Activated CD8-positive, alpha-beta memory T cell treated with anti-CD3 and anti-CD28 coated beads for 24 hours (primary cell): ENCODE measurements around the gene UBE2E2.

ENCODE experiments used
- DNase-seq: peaks from one replicate; pipeline ENCODE4 v3.0.0-alpha.2; 2020

The UBE2E2 gene

DNA sequence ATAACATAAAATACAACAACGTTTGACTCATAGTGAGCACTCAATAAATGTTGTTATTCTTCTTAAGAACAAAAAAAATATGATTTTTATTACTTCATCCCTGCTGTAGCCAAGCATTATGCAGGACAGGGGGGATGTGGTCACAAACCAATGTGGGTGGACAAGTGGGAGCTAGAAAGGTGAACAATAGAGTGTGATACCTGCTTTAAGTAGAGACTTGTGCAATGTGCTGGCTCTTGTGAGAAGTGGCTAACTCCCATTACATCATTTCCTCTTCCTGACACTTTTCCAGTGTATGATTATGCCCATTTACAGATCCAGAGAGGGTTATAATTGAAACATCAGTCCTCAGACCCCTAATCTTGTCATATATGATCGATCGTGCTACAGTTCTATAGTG, 193.6 kb downstream of the UBE2E2 start:
- no peak for DNase-seq

DNA sequence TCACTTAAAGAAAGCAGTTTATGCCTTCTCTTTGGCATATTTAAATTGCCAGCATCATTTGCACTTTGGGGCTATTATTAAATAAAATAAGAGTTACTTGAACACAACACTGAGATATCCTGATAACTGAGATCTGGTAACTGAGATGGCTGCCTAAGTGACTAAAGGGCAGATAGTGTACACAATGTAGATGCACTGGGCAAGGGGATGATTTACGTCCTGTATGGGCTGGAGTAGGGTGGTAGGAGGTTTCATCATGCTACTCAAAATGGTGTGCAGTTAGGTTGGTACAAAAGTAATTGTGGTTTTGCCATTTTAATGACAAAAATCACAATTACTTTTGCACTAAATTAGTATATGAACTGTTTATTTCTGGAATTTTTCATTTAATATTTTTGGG, 196.1 kb downstream of the UBE2E2 start:
- DNase-seq = no peak

DNA sequence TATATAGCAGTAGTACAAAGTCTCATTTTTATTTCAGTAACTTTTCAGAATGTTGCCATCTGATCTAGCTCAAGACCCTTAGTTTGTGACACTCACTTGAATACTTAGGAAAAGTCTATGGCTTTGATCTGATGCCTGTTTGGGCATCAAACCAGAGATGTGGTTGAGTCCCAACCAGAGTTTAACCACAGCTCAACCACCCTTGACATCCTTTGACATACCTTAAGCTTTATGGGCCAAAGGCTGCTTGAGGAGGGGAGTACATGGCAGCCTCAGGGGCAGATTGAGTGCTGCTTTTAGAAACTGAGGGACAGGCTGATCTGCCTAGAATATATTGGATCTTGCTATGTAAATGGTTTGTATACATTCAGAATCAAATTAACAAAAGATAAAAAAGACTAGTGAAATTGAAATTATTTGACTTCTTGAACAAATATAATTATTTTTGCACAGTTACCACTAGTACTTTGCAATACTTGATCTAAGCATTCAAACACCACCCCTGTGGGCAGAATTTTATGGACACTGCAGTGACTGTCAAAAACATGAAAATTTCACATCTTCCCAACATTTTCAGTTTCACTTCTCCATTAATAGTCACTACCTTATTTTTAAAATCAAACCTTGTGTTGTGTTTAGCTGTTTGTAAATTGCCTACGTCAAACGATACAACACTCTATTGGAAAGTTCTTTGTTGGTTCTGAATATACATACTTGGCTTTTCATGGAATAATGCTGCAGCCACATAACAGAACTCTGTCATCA, 199.8 kb downstream of the UBE2E2 start:
- DNase-seq = no peak

DNA sequence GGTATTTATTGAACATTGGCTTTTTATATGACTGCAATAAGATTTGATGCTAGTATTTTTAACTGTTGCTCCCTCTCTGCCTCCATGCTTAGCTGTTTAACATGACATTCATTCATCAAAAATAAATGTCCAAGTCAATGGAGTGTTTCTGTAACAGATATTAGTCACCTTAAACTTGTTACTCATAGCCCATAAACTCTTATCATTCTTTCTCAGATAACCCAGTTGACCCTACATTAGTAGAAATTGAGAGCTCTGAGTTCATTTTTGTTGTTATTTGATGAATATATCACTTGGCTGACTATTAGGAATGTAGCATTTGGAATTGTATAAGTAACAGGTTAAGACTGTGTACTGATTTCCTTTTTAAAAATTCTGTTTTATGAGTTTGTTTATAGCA, 201.1 kb downstream of the UBE2E2 start:
- no peak for DNase-seq

DNA sequence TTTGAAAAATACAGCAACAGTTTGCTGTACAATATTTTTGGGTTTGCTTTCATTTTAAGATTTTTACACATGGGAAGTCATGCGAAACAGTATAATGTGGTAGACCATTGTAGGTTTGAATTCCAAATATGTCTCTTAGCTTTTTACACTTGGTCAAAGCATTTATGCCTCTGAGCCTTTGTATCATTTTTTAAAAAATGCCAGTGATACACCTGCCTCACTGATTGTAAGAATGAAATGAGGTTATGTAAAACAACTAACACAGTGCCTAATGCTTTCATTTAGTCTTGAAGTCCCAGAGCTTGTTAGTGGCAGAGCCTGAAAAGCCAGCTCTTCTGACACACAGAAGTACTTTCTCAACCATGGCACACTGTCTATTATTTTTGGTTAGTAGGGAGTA, 202.0 kb downstream of the UBE2E2 start:
- DNase-seq = no peak

DNA sequence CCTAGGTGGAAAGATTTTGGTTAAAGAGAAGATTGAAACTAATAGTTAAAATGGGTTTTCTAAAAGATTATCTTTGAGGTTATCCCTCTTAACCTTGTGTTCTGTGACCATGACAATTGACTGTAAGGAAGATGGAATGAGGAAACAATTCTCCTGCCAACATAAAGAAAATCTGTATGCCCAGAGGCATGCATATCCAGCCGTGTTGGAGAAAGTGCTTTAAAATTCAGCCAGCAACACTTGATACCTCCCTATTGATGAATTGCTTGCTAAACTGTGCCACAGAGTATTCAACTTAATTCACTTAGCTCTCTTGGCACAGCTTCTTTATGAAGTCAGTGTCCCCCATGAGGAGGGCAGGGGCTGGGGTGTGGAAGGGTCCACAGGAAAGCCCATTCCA, 203.5 kb downstream of the UBE2E2 start:
- no peak for DNase-seq

DNA sequence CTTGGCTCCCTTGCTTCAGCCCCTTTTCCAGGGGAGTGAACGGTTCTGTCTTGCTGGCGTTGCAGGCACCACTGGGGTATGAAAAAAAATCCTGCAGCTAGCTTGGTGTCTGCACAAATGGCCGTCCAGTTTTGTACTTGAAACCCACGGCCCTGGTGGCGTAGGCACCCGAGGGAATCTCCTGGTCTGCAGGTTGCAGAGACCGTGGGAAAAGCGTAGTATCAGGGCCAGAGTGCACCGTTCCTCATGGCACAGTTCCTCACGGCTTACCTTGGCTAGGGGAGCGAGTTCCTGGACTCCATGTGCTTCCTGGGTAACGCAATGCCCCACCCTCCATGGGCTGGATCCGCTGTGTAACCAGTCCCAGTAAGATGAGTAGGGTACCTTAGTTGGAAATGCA, 214.9 kb downstream of the UBE2E2 start:
- no peak for DNase-seq

DNA sequence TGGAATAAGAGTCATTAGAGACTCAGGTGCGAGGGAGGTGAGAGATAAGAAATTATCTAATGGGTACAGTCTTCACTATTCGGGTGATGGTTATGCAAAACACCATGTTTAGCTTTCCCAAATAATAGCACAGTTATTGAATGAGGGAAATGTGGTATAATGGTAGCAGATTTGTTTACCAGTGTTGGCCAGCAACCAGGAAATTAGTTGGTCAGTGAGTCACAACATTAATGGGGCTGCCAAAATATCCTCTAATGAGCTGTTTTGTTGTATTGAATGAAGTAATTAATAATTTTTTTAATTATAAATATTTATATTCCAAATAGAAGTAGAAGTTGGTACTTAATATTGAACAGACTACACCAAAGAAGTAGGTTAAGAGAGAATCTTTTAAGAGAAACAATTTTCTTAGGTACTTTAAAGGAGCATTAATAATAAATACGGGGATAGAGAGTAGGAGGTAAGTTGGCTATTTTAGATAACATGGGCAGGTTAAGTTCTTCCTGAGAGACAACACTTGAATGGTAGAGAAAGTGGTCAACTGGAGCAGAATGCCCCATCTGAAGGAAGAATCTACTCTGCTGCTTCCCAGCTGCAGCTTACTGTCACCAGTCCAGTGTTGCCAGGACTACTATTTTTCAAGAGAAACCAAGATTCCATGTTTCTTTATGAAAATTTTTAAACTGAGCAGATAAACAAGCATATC, 218.8 kb downstream of the UBE2E2 start:
- no peak for DNase-seq

DNA sequence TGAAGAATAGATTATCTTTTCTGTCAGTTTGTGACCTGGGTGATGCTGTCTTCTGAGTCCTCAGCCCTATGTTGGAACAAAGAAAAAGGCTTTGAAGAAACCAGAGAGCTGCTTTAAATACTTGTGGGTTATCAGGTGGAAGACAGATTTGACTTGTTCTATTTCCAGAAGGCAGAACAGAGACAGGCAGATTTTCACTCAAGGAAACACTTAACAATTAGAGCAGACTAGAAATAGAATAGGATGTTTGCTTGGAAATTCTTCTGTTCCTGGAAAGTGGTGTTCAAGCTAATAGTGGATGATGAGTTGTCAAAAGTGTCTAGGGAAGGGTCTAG, 219.4 kb downstream of the UBE2E2 start:
- no peak for DNase-seq

DNA sequence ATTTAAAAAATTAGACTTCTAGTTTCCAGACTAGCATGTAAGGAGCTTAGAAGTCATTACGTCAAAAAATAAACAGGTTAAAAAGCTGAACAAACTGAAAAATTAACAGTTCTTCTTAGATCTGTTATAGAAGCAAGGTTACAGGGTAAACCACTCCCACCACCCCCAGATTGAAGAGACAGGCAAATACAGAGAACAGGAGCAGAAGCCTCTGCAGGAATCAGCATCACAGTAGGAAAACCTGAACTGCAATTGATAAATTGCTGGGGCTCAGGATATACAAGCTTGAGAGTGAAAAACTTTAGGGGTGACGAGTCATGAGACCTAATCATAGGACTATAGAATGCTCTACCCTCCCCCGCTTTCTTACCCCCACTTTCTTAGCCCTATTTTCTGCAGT, 222.3 kb downstream of the UBE2E2 start:
- no peak for DNase-seq

DNA sequence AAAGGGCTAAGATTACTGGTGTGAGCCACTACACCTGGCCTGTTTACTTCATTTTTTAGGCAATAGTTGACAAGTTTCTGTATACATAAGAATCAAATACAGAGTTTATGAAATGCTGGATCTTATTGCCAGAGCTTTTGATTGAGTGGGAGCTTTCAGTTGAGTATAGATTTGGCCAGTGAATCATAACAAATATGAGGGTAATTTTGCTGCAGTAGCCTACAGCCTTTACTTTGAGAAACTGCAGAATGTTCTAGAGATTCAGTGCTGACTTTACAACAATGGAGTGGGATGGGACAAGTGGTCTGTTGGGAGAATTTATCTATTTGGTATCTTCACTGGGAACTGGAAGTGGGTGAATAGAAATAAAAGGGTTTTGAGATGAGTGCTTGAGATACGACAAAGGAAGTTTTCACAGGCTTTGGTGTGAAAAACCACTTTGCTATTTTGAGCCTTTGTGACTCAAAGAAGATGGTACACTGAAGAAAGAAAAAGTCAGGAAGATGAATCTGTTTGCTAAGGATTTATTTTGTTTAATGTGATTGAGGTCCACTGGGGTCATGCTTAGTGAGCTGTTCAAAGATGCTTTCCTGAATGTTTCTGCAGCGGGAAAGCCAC, 227.8 kb downstream of the UBE2E2 start:
- DNase-seq = no peak

DNA sequence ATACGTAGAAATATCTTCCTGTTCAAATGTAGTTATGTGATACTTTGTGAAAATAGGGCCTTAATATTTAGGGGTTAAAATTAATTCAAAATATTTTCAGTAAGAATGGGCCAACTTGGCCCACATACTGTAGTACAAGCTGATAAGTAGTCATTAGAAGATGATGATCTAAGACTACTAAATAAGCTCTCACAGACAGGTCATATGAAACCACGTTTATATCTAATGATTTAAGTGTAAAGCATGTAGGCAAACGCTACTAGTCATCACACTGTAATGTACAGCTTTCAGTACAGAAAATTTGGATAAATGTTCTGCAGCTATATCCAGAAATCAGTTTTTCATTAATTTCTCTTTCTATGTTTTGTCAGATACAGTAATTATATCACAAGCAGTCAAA, 228.6 kb downstream of the UBE2E2 start:
- DNase-seq = no peak

DNA sequence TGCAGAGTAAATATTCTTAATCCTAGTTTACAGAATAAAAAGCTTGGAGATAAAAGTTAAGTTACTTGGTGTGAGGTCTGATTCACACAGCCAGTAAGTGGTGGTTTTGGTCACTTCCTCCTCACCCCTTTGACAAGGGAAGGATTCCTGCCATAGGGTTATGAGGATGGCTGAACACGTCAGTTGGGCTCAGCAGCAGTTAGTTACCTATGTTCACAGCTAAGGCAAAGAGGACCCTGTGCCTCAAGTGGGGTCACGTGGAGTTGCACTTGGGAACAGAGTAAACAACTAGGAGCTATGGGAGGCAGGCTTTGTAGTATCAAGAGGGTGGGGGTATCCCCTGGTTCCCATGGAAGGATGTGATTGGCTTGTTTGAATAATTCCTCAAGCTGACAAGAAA, 232.2 kb downstream of the UBE2E2 start:
- no peak for DNase-seq

DNA sequence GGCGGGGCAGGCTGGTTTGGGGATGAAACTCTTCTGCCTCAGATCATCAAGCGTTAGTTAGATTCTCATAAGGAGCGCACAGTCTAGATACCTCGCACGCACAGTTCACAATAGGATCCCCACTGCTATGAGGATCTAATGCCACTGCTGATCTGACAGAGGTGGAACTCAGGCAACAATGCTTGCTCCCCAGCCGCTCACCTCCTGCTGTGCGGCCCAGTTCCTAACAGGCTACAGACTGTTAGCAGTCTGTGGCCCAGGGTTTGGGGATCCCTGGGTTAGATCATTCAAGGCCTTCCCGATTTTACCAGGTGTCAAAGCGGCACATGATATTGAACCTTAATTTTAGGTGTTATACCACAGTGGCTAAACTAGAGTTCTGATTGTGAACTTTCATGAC, 232.8 kb downstream of the UBE2E2 start:
- no peak for DNase-seq

DNA sequence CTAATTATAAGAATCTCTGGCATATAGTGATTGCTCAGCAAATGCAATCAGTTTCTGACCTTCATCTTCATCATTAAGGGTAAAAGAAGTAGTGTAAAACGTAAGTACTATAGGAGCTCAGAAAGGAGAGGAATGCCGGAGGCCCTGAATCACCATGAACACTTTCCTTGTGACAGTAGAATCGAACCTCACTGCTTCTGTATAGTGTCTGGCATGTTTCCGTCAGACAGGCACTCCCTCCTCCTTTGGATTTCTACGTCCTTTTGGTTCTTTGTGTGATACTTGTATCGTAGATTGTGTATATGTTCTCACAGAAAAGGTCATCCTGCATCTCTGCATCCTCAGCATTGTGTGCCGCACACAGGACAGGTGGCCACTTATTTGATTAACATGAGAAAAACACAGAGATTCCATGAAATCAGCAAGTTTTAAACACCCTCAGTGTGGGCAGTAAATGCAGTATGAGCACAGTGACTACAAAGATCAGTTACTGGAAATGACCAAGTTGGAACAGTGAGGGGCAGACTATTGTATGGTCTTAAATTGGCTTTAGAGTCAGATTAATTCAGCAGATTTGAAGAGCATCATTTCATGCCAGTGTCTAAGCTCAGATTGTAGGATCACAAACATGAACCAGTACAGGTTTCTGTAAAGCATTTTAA, 234.5 kb downstream of the UBE2E2 start:
- no peak for DNase-seq

DNA sequence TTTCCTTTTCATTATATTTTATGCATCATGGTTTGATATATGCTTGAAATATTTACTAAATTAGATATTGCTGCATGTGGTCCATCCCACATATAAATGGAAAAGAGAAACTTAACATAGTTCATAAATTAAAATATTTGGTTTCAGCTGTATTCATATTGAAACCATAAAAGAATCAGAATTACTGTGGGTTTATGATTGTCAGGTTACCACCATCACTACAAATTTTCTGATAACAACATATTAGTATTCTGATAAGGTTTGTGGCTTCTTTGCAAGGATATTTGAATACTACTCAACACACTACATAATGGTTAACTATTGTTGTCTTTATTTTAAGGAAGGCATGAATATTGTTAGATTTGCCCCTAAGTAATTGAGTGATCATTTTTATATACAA, 235.5 kb downstream of the UBE2E2 start:
- no peak for DNase-seq

DNA sequence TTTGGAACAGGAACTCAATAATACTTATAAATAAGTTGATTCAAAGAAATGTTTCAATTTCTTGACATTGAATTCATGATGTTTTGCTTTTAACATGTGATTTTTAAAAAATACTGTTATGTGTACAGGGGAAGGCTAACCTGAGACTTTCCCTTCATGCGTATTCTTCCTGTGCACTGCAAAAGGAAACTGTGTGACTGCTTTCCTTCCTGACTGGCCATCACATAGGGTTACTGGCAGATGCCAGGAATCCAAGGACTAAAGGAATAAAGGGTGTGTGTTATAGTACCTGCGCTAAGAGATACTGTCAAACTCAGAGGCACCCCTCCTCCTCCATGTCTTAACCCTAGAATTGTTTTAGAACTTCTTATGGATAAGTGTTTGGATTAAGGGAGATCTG, 236.0 kb downstream of the UBE2E2 start:
- DNase-seq = no peak

DNA sequence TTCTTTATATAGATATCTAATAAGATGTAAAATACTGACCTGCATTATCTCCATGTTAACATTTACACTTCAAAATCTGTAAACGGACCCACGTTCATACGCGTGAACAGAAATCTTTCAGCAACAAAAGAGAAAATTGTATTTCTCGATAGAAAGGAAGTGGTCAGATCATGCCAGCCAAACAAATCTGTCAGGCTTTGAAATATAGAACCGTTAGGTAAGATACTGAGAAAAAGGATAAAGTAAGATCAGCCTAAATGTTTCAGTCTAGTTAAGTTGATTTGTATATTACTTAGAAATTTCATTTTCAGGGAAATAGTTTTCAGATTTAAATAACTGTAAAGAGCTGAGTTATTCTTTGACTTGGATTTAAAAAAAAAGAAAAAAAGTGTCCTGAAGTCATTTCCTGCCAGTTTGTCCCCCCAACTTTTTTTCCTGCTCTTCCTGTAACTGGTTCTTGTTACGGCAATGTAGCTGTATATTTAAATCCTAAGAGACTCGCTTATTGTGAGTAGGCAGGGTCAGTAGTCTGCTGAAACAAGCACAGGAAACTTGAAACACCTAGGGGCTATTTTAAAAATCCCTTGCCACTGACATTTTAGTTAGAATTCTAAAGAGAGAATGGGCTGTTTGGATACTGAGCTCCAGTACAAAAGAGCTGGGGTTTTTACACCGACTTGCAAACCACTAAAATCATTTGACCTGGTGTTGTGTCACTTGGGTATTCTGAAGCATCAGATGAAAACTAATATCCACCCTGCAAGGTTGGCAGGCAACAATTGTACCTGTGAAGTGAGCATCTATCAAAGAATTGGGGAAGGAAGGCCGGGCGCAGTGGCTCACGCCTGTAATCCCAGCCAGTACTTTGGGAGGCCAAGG, 237.5 kb downstream of the UBE2E2 start:
- no peak for DNase-seq

DNA sequence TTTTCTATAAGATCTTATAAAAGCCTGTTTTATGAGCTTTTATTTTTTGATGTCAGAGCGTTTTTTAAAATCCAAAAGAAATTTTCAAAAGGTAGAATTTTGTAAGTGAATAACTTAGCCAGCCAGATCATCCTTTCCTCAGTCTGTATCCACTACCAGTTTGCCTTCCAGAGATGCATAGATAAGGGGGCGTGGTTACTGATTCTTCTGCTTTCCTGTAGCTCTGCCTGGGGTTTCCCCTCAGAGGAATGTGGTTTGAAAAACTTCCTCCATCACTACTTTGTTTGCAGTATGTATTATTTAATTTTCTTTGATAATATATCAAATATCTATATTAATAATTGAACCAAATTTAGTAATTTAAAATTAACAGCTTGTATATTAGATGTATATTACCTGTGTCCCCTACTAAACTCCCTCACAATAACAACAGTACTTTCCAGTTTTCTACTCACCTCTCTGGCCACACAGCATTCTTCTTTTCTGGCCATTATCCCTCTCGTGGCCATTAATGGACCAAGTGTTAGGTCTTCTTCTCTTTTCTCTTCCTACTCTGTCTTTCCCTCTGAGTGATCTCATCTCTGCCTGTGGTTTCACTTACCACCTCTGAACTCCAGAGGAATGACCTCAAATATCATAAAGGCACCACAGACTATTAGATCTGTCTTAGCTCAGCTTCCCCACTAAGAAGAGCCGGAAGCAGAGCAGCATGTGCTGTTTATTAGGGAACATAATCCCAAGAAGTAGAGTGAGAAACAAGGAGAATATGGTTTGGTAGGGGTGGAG, 239.7 kb downstream of the UBE2E2 start:
- DNase-seq = no peak

DNA sequence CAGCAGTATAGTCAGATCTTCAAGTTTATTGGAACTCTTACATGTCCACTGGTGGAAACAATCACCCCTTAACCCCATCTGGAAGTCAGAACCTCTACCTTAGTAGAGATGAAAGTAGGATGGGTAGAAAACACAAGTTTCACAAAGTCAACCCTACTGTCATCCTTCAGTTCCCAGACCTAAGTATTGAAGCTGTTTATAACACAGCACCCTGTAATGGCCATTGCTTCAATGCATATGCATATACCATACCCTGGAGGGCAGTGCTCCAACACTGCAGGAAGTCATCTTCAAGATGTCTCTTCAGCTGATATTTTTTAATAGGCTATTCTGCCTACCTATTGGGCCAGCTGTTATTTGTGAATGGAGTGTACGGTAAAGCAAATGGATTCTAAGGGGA, 241.3 kb downstream of the UBE2E2 start:
- no peak for DNase-seq

DNA sequence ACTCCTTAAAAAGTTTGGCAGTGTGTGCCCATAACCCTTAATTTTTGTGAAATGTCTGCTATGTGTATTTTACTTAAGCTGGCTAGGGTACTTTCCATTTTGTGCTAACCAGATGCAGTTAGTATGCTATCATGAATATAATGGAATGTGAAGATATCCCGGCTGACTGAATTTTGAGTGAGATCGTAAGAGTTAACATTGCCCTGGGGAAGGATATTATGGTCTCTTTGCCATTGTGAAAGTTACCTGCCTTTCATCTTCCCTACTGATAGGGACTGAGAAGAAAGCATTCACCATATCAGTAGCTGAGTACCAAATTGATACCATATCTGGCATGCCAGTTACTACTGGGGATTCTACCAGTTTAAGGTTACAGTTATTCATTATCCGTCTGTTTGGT, 243.2 kb downstream of the UBE2E2 start:
- no peak for DNase-seq

DNA sequence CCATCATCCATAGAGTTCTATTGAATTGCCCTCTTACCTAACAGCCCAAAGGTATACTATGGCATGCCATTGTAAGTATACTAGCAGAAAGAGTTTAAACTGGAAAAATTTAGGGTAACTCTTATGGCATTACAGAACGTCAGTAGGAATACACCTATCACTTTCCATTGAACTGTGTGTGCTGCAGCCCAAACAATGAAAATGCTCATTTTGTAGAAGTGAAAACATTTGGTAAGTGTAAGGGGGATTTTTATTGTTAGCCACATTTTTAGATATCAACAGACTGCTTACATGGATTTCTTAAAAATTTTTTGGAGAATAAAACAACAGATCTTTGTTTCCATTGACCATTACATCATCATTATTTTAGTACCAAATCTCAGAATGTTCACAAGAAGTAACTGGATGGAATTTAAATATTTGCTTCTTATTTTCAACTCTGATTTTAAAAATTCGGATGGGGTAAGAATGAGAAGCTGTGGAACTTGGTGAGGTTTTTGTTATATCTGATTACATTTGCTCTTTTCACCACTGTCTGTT, 245.9 kb downstream of the UBE2E2 start:
- no peak for DNase-seq
